Measurements from ENCODE around the gene CLCN4. TPM values are rescaled to one million over a fixed set of nuclear protein-coding genes. Genes with fewer than 3 reads are reported as not detected.

The CLCN4 gene
- total RNA-seq, 4 donors from 2014 or later, result 0.48 to 3.1 (median 2.5) TPM

DNA sequence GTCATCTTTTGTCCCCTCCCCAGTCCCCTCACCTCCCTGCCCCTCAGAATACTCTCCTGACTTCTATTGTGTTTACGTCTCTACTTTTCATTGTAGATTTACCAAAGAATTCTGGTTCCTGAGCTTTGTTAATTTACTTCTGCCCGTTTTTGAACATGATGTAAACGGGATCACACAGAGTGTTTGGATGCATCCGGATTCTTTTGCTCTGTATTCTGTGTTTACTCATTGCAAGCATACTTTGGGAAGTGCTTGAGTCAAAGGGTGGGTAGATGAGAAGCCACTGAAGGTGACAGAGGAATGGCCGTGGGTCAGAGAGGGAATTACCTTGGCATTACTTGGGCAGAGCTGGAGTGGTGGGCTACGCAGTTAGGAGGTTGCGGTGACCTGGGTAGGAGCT, 18.0 kb downstream of the CLCN4 start:
- H3K27ac ChIP-seq, result no peak overlapping the region
- TF ChIP-seq, protein P1, sequence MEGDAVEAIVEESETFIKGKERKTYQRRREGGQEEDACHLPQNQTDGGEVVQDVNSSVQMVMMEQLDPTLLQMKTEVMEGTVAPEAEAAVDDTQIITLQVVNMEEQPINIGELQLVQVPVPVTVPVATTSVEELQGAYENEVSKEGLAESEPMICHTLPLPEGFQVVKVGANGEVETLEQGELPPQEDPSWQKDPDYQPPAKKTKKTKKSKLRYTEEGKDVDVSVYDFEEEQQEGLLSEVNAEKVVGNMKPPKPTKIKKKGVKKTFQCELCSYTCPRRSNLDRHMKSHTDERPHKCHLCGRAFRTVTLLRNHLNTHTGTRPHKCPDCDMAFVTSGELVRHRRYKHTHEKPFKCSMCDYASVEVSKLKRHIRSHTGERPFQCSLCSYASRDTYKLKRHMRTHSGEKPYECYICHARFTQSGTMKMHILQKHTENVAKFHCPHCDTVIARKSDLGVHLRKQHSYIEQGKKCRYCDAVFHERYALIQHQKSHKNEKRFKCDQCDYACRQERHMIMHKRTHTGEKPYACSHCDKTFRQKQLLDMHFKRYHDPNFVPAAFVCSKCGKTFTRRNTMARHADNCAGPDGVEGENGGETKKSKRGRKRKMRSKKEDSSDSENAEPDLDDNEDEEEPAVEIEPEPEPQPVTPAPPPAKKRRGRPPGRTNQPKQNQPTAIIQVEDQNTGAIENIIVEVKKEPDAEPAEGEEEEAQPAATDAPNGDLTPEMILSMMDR (IDR thresholded peaks at IDR 0.05), result no peak
- DNase-seq (ENCODE audit: low spot score in 2 of 2), result no peak
- 84% methylated on average over 7 of the region's 7 CpGs for WGBS
- H3K4me1 ChIP-seq, result peaks cover 21% of the 10 kb centered on the region
- no peaks in the 10 kb centered on the region for H3K27me3 ChIP-seq
- H3K36me3 ChIP-seq, result no peaks in the 10 kb centered on the region
- no peaks in the 10 kb centered on the region for H3K9me3 ChIP-seq
- H3K4me3 ChIP-seq, result no peak overlapping the region

DNA sequence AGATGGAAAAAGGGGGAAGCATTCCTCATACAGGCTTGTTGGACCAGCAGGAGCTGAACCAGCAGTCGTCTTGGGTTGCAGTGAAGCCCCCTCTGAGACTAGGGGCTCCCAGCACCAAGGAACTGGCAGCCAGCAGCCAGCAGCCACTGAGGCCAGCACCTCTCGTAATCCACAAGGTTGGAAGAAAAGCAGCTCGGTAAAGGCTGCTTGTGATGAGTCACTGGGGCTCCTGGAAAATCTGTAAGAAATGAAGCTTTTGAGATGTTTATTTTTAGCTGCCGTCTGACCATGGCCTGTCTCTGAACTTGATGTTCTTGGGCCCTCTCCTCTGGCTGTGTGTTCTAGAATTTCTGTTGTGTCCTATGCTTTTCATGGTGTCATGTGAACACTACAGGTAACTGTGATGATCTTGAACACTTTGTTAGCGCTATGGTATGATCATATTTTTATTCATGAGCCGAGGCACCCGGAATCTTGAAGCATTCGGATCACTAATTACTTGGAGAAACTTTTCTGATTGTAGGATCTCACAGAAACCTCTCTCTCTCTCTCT, 18.6 kb downstream of the CLCN4 start:
- Histone ChIP-seq H3K9me3 (no peaks in the 10 kb centered on the region), H3K4me3 (no peak overlapping the region), H3K4me1 (peaks cover 21% of the 10 kb centered on the region), H3K27ac (no peak overlapping the region), H3K36me3 (no peaks in the 10 kb centered on the region), H3K27me3 (no peaks in the 10 kb centered on the region)
- no peak for DNase-seq (ENCODE audit: low spot score in 2 of 2)
- TF ChIP-seq POLR2AphosphoS5 (IDR thresholded peaks at IDR 0.05), result no peak
- no peak for TF ChIP-seq POLR2A (IDR thresholded peaks at IDR 0.05)
- TF ChIP-seq, protein P1 (IDR thresholded peaks at IDR 0.05), result no peak
- TF ChIP-seq EP300 (IDR thresholded peaks at IDR 0.05), result no peak
- WGBS, result 71% methylated on average over 8 of the region's 8 CpGs

DNA sequence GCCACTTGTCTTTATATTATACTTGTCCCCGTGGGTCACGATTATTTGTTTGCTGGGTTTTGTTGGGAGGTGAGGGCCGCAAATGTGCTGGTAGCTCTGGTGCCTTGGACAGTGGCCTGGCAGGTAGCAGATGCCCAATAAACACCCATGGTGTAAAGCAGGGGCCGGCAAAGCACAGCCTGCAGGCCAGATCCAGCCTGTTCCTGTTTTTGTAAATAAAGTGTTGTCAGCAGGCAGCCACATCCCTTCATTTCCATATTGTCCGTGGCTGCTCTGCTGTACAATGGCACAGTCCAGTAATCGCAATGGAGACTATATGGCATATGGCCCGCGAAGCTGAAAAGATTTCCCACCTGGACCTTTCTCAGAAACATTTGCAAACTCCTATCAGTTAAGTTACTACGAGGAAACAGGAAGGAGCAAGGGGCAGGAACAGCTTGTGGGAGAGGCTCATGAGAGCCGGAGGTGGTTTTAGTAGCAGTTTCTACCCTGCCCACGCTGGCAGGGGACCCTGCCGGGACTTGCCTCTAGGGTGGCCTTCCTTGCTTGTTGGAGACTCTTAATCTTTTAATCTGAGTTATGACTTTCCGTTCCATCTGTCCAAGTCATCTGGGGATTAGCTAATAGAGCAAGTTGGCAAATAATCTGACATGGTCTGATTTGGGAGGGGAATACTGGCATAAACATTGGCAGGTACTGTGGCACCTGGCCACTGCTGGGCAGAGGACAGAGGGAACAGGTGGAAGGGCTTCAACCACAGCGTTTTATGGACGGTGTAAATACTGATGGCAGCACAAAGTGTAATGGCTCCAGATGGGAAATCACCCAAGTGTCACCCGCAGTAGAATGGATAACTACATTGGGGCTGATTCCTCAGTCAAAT, 19.6 kb downstream of the CLCN4 start:
- H3K4me3 ChIP-seq, result no peak overlapping the region

DNA sequence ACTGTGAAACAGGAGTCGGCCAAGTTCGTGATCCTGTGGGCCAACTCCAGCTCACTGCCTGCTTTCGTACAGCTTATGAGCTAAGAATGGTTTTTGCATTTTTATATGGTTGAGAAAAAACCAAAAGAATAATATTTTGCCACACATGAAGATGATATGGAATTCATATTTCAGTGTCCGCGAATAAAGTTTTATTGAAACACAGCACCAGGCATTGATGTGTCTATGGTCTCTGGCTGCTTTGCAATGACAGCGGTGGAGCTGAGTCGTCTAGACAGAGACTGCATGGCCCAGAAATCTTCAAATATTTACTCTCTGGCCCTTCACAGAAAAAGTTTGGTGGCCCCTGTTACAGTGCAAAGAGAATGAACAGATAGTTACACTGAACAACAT, 20.2 kb downstream of the CLCN4 start:
- no peaks in the 10 kb centered on the region for H3K27me3 ChIP-seq
- 71% methylated on average over 7 of the region's 7 CpGs for WGBS
- H3K4me1 ChIP-seq, result peaks cover 21% of the 10 kb centered on the region
- H3K36me3 ChIP-seq, result no peaks in the 10 kb centered on the region
- TF ChIP-seq POLR2A (IDR thresholded peaks at IDR 0.05) (no peak), EP300 (IDR thresholded peaks at IDR 0.05) (no peak), POLR2AphosphoS5 (IDR thresholded peaks at IDR 0.05) (no peak)
- TF ChIP-seq, protein P1 (IDR thresholded peaks at IDR 0.05), result no peak
- no peak overlapping the region for H3K4me3 ChIP-seq
- no peaks in the 10 kb centered on the region for H3K9me3 ChIP-seq
- DNase-seq (ENCODE audit: low spot score in 2 of 2), result no peak
- no peak overlapping the region for H3K27ac ChIP-seq

More for the DNA sequence above, 19.6 kb downstream of the CLCN4 start:
- Histone ChIP-seq H3K27ac (no peak overlapping the region), H3K9me3 (no peaks in the 10 kb centered on the region), H3K36me3 (no peaks in the 10 kb centered on the region), H3K4me1 (peaks cover 21% of the 10 kb centered on the region), H3K27me3 (no peaks in the 10 kb centered on the region)
- 55% methylated on average over 15 of the region's 16 CpGs for WGBS
- DNase-seq (ENCODE audit: low spot score in 2 of 2), result no peak
- TF ChIP-seq, protein P1 (IDR thresholded peaks at IDR 0.05), result no peak
- TF ChIP-seq POLR2A (IDR thresholded peaks at IDR 0.05) (no peak), EP300 (IDR thresholded peaks at IDR 0.05) (no peak), POLR2AphosphoS5 (IDR thresholded peaks at IDR 0.05) (no peak)

- H3K4me3 ChIP-seq, result no peak overlapping the region
- no peaks in the 10 kb centered on the region for H3K36me3 ChIP-seq
- H3K27me3 ChIP-seq, result no peaks in the 10 kb centered on the region
- WGBS, result 46% methylated on average over 3 of the region's 3 CpGs
- no peak for TF ChIP-seq POLR2AphosphoS5 (IDR thresholded peaks at IDR 0.05)
- H3K4me1 ChIP-seq, result peaks cover 21% of the 10 kb centered on the region
- no peak overlapping the region for H3K27ac ChIP-seq
- DNase-seq (ENCODE audit: low spot score in 2 of 2), result no peak
- H3K9me3 ChIP-seq, result no peaks in the 10 kb centered on the region
Observed at GRCh38 chrX:10177601-10178000, 20.8 kb downstream of the CLCN4 start.

Data from suprapubic skin (tissue), 4 donors.